D721Med (cell line): Measurements from ENCODE around the gene CDH23.

ENCODE experiments used
- DNase-seq: peaks from one replicate; pipeline ENCODE4 v3.0.0; 2011; ENCODE audit warnings: low spot score; ENCODE audit not compliant: insufficient read length
- FAIRE-seq: peaks from 2 replicates; lab custom pipeline; 2011; peaks lifted over from hg19 to GRCh38; lab: Jason Lieb, UNC
- TF ChIP-seq, protein P1 (sequence below): IDR thresholded peaks from 2 replicates; pipeline ENCODE4 v1.5.1; 2012; ENCODE audit warnings: mild to moderate bottlenecking, control low read depth; ENCODE audit not compliant: insufficient read depth; ENCODE audit errors: missing control alignments

CDH23 gene

DNA sequence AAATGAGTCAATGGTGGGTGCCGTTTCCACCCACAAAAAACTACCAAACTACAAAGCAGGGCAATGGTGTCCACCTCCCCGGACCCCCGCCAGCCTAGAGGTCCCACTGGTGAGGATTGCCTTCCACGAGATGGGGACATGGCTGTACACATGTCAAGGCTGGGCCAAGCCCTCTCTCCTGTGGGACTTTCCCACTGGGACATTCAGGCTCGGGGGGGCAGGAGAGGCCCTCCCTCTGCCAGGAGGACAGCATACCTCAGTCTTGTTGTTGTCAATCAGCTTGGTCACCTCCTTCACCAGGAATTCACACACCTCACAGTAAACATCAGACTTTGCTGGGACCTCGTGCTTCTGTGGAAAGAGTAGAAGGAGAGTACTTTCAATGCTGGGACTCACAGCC is 423.3 kb downstream of the CDH23 start:
- no peak for FAIRE-seq
- TF ChIP-seq, protein P1, sequence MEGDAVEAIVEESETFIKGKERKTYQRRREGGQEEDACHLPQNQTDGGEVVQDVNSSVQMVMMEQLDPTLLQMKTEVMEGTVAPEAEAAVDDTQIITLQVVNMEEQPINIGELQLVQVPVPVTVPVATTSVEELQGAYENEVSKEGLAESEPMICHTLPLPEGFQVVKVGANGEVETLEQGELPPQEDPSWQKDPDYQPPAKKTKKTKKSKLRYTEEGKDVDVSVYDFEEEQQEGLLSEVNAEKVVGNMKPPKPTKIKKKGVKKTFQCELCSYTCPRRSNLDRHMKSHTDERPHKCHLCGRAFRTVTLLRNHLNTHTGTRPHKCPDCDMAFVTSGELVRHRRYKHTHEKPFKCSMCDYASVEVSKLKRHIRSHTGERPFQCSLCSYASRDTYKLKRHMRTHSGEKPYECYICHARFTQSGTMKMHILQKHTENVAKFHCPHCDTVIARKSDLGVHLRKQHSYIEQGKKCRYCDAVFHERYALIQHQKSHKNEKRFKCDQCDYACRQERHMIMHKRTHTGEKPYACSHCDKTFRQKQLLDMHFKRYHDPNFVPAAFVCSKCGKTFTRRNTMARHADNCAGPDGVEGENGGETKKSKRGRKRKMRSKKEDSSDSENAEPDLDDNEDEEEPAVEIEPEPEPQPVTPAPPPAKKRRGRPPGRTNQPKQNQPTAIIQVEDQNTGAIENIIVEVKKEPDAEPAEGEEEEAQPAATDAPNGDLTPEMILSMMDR = no peak
- DNase-seq = no peak

DNA sequence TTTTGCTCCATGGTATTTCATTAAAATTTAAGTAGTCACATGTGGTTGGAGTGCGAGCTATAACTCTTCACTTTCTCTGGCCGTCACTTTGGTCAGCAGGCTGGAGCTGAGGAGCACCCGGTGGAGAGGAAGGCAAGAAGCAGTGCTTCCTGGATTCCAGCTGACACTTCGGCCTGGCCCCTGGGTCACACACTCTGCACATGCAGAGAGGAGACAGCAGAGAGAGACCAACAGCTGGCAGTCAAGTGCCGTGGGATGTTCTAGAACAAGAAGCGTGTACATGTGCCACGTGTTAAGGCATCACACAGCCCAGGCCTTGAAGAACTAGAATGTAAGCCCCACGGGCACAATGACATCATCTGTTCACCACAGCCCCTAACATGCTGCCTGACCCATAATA is 424.2 kb downstream of the CDH23 start:
- DNase-seq (no peak), FAIRE-seq (no peak)
- TF ChIP-seq, protein P1 = no peak

DNA sequence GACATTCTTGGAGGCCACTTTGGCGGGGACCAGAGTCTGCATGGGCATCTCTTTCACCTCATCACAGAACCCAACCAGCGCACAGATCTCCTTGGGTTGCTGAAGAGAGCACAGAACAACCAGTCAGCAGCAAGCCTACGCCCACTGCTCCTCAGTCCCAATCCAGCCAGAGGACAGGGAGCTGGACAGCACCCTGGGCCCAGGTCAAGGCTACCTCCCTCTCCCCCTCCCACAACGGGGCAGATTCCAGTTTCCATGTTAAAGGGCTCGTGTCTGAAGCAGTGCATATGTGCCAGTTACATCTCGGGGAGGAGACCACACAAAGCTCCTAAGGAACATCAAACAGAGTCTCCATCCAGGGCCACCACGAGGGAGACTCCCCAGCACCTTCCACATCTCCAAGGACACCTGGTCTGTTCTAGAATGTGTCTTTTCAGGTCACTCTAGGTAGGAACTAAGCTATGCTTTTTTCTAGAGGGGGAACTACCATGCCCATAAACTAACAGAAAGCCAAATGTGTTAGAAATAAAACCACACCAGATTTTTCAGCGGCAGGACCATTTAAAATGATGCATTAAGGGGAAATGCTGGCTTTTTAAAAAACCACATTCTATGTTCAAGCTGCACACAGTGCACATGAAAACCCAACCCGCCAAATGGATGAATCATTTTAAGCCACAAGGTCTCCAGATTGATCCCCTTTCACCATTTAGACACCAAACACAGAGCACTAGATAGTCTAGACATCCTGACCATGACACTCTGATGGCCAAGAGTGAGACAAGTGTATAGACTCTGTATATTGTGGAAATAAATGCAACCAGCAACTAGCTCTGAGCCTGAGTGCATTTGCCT is 425.4 kb downstream of the CDH23 start:
- DNase-seq = no peak
- TF ChIP-seq, protein P1 = no peak
- no peak for FAIRE-seq

DNA sequence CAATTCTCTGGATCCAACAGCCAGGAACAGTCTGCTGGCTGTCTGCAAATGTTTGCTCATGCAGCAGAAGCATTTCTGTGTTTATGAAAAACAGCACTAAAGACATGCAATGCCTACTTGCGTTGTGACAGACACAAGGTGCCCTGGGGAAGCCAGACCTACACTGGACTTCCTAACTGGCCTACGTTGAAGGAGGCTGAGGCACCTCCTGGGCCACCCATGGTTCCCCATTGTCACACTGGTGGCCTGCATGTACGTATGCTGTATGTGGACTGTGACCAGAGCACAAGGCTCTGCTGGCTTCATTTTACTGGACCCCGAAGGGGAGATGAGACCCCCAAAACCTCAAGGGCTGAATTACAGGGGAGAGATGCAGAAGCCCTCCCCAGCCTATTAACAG is 426.6 kb downstream of the CDH23 start:
- DNase-seq (no peak), FAIRE-seq (no peak)
- TF ChIP-seq, protein P1 = no peak

DNA sequence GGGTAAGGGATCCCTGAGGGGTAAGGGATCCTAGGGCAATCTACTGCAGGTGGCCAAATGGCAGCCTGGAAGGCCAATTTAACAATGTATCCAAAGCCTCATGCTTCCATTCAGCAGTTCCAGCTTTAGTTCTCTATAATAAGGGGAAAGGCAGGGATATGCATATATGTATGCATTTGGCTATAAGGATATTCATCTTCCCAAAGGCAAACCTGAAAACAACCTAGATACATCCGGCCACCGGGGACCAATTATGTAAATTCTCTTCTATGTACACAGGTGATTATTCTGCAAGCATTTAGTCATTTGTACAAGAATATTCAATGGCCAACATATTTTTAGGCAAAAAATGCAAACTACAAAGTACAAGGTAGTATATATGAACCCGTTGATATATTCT is 427.6 kb downstream of the CDH23 start:
- FAIRE-seq = no peak
- no peak for DNase-seq
- TF ChIP-seq, protein P1 = no peak

DNA sequence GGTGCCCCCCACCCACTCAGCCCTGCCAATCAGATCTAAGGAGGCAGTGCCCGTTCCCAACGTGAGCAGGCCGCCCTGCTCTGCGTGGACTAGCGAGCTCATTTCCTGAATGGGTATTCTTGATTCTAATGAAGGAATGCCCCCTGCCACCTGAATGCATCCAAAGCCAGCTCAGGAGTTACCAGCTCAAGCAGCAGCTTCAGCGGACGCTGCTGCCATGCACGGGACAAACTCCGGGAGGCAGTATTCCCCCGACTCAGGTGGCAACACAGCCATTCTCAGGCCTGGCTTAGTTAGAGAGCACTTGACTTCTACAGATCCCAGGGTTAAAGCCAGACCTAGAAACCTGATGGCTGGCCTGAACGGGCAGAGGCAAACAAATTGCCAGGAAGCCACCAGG is 428.5 kb downstream of the CDH23 start:
- FAIRE-seq (no peak), DNase-seq (no peak)
- TF ChIP-seq, protein P1 = no peak

DNA sequence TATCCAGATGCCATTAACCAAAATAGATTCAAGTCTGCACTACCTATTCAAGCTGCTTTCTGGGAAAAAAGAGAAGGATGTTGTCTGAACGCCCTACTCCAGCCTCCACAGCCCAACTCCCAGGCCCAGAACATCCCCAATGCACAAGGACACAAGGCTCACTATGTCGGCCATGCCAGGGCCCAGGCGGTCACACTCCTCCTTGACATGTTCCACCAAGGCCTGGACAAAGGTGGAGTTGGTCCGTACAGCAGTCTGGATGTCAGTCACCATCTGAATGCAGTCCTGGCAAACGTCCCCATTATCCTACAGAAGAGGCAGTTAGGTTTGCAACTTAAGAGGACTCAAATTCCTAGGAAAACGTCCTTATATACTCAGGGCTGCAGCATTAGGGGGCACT is 431.1 kb downstream of the CDH23 start:
- TF ChIP-seq, protein P1 = no peak
- no peak for FAIRE-seq
- DNase-seq = no peak
